HG03095 (cell line): ENCODE results near the gene RAB3B.
"Not testable (repeated sequence)": the region's sequence is repeated elsewhere in the genome, so short reads cannot be mapped to it uniquely, and the experiment has no call there.

ENCODE experiments used
- ATAC-seq: cut with Tn5 transposase; IDR thresholded peaks from one replicate; pipeline ENCODE4 v1.9.1; 2021; ENCODE audit warnings: moderate library complexity; ENCODE audit not compliant: unreplicated experiment

The RAB3B gene

GRCh38 chr1:51922040-51922439 lies 68.5 kb downstream of the RAB3B start:
- no peak for ATAC-seq

- no peak for ATAC-seq
Measured at GRCh38 chr1:51920130-51920529, 70.4 kb downstream of the RAB3B start.

GRCh38 chr1:51919684-51920083 lies 70.8 kb downstream of the RAB3B start:
- no peak for ATAC-seq

GRCh38 chr1:51916587-51917405 lies 73.7 kb downstream of the RAB3B start:
- no peak for ATAC-seq

- no peak for ATAC-seq
Measured at GRCh38 chr1:51915951-51916350, 74.5 kb downstream of the RAB3B start.

GRCh38 chr1:51912881-51913280 lies 77.6 kb downstream of the RAB3B start:
- ATAC-seq, result no peak

- no peak for ATAC-seq
Measured at GRCh38 chr1:51910221-51911000, 80.1 kb downstream of the RAB3B start.

- no peak for ATAC-seq
Measured at GRCh38 chr1:51908499-51908898, 82.0 kb downstream of the RAB3B start.

GRCh38 chr1:51907079-51907702 lies 83.3 kb downstream of the RAB3B start:
- no peak for ATAC-seq

GRCh38 chr1:51906306-51907078 lies 84.0 kb downstream of the RAB3B start:
- ATAC-seq, result no peak

GRCh38 chr1:51902456-51902855 lies 88.0 kb downstream of the RAB3B start:
- ATAC-seq, result no peak

- ATAC-seq, result no peak
Measured at GRCh38 chr1:51901151-51901550, 89.3 kb downstream of the RAB3B start.

- ATAC-seq, result no peak
Measured at GRCh38 chr1:51899022-51899421, 91.5 kb downstream of the RAB3B start.

GRCh38 chr1:51898090-51898734 lies 92.3 kb downstream of the RAB3B start:
- no peak for ATAC-seq

- ATAC-seq, result no peak
Measured at GRCh38 chr1:51897699-51898031, 92.8 kb downstream of the RAB3B start.

- ATAC-seq, result not testable (repeated sequence)
Measured at GRCh38 chr1:51894748-51895147, 95.8 kb downstream of the RAB3B start.

GRCh38 chr1:51878616-51879336 lies 111.7 kb downstream of the RAB3B start, which contains the start of gene NRDC:
Gene NRDC (minus strand): TSS chr1:51878727. CDS start chr1:51878615, 112 bp downstream.
- ATAC-seq, result peak; percentile 95

GRCh38 chr1:51878308-51878615 lies 112.2 kb downstream of the RAB3B start:
- ATAC-seq, result no peak

GRCh38 chr1:51877434-51878307 lies 112.8 kb downstream of the RAB3B start:
- ATAC-seq, result no peak
